Measurements from ENCODE around the gene ZMIZ1. TPM values are rescaled to one million over a fixed set of nuclear protein-coding genes. Genes with fewer than 3 reads are reported as not detected.
"Not testable (repeated sequence)": the region's sequence is repeated elsewhere in the genome, so short reads cannot be mapped to it uniquely, and the experiment has no call there.

The ZMIZ1 gene
- total RNA-seq, 1 donor from 2014 or later, result 48.8 TPM

- not testable (repeated sequence) for DNase-seq (ENCODE audit: missing footprints); ATAC-seq
Measured at GRCh38 chr10:79332610-79333315, 264.0 kb downstream of the ZMIZ1 start.

GRCh38 chr10:79333513-79333912, 264.7 kb downstream of the ZMIZ1 start:
- intact Hi-C loops (cut with DNase I), result no loop called here
- ATAC-seq (no peak), DNase-seq (ENCODE audit: missing footprints) (no peak)

More at GRCh38 chr10:79332610-79333315, 264.0 kb downstream of the ZMIZ1 start:
- intact Hi-C loops (cut with DNase I), result not testable (repeated sequence)

GRCh38 chr10:79334573-79334972, 265.8 kb downstream of the ZMIZ1 start:
- no peak for ATAC-seq
- intact Hi-C loops (cut with DNase I), result no loop called here

GRCh38 chr10:79335094-79335469, 266.3 kb downstream of the ZMIZ1 start:
- ATAC-seq (no peak), DNase-seq (ENCODE audit: missing footprints) (no peak)
- intact Hi-C loops (cut with DNase I), result no loop called here

More at GRCh38 chr10:79334573-79334972, 265.8 kb downstream of the ZMIZ1 start:
- no peak for DNase-seq (ENCODE audit: missing footprints)

- intact Hi-C loops (cut with DNase I), result no loop called here
- ATAC-seq (no peak), DNase-seq (ENCODE audit: missing footprints) (no peak)
Measured at GRCh38 chr10:79335470-79336235, 266.9 kb downstream of the ZMIZ1 start.

- DNase-seq (ENCODE audit: missing footprints), result no peak
- no peak for ATAC-seq
- intact Hi-C loops (cut with DNase I), result no loop called here
Measured at GRCh38 chr10:79336276-79336675, 267.5 kb downstream of the ZMIZ1 start.

GRCh38 chr10:79336739-79337138, 268.0 kb downstream of the ZMIZ1 start:
- intact Hi-C loops (cut with DNase I), result no loop called here

GRCh38 chr10:79337783-79338469, 269.2 kb downstream of the ZMIZ1 start:
- intact Hi-C loops (cut with DNase I); DNase-seq (ENCODE audit: missing footprints); ATAC-seq: not testable (repeated sequence)

More at GRCh38 chr10:79336739-79337138, 268.0 kb downstream of the ZMIZ1 start:
- DNase-seq (ENCODE audit: missing footprints) (no peak), ATAC-seq (no peak)

GRCh38 chr10:79339266-79339665, 270.5 kb downstream of the ZMIZ1 start:
- ATAC-seq (no peak), DNase-seq (ENCODE audit: missing footprints) (no peak)
- intact Hi-C loops (cut with DNase I), result no loop called here

GRCh38 chr10:79340646-79341244, 272.0 kb downstream of the ZMIZ1 start:
- peak; percentile 54 for ATAC-seq
- no peak for DNase-seq (ENCODE audit: missing footprints)
- intact Hi-C loops (cut with DNase I), result no loop called here

GRCh38 chr10:79342295-79342761, 273.6 kb downstream of the ZMIZ1 start:
- intact Hi-C loops (cut with DNase I), result no loop called here
- DNase-seq (ENCODE audit: missing footprints) (no peak), ATAC-seq (no peak)

- intact Hi-C loops (cut with DNase I), result no loop called here
- ATAC-seq, result no peak
Measured at GRCh38 chr10:79342811-79343561, 274.2 kb downstream of the ZMIZ1 start.

GRCh38 chr10:79344502-79345195, 275.9 kb downstream of the ZMIZ1 start:
- ATAC-seq, result no peak
- DNase-seq (ENCODE audit: missing footprints), result no peak
- intact Hi-C loops (cut with DNase I), result no loop called here

More at GRCh38 chr10:79342811-79343561, 274.2 kb downstream of the ZMIZ1 start:
- no peak for DNase-seq (ENCODE audit: missing footprints)

GRCh38 chr10:79345241-79346011, 276.7 kb downstream of the ZMIZ1 start:
- ATAC-seq (no peak), DNase-seq (ENCODE audit: missing footprints) (no peak)
- intact Hi-C loops (cut with DNase I), result no loop called here

GRCh38 chr10:79346012-79346340, 277.2 kb downstream of the ZMIZ1 start:
- DNase-seq (ENCODE audit: missing footprints) (no peak), ATAC-seq (no peak)
- intact Hi-C loops (cut with DNase I), result no loop called here

- intact Hi-C loops (cut with DNase I), result no loop called here
Measured at GRCh38 chr10:79346388-79347225, 277.8 kb downstream of the ZMIZ1 start.

More at GRCh38 chr10:79346388-79347225, 277.8 kb downstream of the ZMIZ1 start:
- DNase-seq (ENCODE audit: missing footprints), result no peak
- no peak for ATAC-seq
